Measurements from ENCODE around the gene NCOR2. TPM values are rescaled to one million over a fixed set of nuclear protein-coding genes. Genes with fewer than 3 reads are reported as not detected.

Gene NCOR2
- total RNA-seq, 2 donors from 2014 or later: 137 to 148 TPM

DNA sequence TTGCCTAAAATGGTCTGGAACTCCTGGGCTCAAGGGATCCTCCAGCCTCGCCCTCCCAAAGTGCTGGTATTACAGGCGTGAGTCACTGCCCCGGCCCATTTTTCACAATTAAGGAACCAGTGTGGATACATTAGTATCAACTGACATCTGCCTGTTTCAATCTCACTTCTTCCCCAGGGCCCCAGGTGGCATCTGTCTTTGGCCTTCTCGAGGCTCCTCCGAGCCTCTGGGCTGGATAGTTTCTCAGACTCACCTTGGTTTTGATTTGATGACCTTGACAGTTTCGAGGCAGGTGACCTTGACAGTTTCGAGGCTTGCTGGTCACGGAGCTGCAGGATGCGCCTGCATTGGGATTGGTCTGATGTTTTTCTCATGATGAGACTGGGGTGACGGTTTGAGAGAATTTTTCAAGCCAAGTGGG, 41.0 kb upstream of the NCOR2 start:
- Histone ChIP-seq H3K27me3 (no peaks in the 10 kb centered on the region), H3K9me3 (no peaks in the 10 kb centered on the region), H3K9ac (ENCODE audit: low read depth in 2 of 2, low read length in 2 of 2) (peak overlapping the region; percentile 7 to 33), H3K27ac (peak overlapping the region; percentile 78), H3K4me1 (peaks cover 28% of the 10 kb centered on the region), H3K36me3 (no peaks in the 10 kb centered on the region), H3K4me3 (no peak overlapping the region)
- no peak for DNase-seq
- TF ChIP-seq, protein P1, sequence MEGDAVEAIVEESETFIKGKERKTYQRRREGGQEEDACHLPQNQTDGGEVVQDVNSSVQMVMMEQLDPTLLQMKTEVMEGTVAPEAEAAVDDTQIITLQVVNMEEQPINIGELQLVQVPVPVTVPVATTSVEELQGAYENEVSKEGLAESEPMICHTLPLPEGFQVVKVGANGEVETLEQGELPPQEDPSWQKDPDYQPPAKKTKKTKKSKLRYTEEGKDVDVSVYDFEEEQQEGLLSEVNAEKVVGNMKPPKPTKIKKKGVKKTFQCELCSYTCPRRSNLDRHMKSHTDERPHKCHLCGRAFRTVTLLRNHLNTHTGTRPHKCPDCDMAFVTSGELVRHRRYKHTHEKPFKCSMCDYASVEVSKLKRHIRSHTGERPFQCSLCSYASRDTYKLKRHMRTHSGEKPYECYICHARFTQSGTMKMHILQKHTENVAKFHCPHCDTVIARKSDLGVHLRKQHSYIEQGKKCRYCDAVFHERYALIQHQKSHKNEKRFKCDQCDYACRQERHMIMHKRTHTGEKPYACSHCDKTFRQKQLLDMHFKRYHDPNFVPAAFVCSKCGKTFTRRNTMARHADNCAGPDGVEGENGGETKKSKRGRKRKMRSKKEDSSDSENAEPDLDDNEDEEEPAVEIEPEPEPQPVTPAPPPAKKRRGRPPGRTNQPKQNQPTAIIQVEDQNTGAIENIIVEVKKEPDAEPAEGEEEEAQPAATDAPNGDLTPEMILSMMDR (IDR thresholded peaks at IDR 0.05): no peak
- intact Hi-C loops (cut with DNase I): no loop called here

DNA sequence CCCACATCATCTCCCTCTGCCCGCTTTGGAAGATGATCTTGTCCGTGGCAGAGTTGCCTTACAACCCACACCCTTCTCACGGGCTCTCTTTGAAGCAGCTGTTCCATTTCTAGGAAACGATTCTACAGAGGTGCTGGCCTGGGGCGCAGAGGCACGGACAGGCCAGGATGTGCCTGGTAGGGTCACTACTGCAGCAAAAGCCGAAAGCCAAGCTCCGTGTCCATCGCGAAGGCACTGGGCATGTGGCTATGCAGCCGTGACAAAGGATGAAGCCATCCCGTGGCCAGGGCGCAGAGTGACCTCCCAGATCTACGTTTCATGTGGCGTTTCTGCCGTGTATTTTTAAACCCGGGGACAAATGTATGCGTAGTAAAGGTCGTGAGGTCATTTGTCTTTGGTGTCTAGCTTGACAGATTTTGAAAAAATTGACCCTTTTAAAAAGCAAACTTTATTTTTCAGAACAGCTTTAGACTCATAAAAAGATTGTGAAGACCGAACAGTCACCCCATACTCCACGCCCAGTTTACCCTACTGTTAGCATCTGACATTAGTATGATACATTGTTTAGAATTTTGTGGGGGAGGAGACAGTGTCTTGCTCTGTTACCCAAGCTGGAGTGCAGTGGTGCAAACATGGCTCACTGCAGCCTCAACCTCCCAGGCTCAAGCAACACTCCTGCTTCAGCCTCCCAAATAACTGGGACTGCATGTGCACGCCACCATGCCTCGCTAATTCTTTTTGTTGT, 40.4 kb upstream of the NCOR2 start:
- no peaks in the 10 kb centered on the region for H3K27me3 ChIP-seq
- H3K9ac ChIP-seq (ENCODE audit: low read depth in 2 of 2, low read length in 2 of 2): peak overlapping the region in 1 of 2 donors; percentile 7
- no peak for DNase-seq

DNA sequence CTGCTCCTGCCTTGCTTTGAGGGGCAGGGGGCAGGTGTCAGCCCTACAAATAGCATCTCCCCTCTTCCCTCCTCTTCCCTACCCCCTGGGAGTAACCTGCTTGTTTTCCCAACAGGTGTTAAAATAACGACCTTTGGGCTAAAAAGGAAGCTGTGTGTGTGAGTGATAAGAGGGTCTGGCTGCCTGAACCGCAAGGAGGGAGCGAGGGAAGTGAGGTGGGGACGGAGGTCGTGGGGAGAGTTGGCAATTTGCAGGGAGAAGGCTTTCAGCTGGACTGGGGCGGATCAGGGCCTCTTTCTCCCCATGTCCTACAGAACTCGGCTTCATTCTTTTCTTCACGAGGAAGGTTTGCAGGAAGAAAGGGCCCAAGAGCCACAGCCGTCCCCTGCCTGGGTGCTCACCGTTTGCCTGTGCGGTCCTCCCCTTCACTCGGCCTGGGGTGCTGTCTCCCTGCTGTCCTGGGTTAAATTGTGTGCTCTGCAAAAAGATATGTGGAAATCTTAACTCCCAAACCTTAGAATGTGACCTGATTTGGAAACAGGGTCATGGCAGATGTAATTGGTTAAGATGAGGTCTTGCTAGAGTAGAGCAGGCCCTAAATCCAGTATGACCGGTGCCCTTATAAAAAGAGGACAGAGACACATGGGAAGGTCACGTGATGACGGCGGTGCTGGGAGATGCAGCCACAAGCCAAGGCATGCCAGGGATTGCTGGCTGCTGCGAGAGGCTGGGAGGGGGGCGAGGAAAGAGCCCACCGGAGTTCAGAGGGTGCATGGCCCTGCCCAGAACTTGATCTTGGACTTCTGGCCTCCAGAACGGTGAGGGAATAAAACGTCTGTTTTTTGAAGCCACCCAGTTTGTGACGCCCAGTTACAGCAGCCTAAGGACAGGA, 38.7 kb upstream of the NCOR2 start:
- peak overlapping the region; percentile 73 for H3K27ac ChIP-seq

More for the DNA sequence above, 40.4 kb upstream of the NCOR2 start:
- H3K4me3 ChIP-seq: no peak overlapping the region
- peak overlapping the region; percentile 78 for H3K27ac ChIP-seq
- no peaks in the 10 kb centered on the region for H3K9me3 ChIP-seq
- no peaks in the 10 kb centered on the region for H3K36me3 ChIP-seq
- TF ChIP-seq, protein P1 (IDR thresholded peaks at IDR 0.05): no peak
- intact Hi-C loops (cut with DNase I): no loop called here
- peaks cover 31% of the 10 kb centered on the region for H3K4me1 ChIP-seq

DNA sequence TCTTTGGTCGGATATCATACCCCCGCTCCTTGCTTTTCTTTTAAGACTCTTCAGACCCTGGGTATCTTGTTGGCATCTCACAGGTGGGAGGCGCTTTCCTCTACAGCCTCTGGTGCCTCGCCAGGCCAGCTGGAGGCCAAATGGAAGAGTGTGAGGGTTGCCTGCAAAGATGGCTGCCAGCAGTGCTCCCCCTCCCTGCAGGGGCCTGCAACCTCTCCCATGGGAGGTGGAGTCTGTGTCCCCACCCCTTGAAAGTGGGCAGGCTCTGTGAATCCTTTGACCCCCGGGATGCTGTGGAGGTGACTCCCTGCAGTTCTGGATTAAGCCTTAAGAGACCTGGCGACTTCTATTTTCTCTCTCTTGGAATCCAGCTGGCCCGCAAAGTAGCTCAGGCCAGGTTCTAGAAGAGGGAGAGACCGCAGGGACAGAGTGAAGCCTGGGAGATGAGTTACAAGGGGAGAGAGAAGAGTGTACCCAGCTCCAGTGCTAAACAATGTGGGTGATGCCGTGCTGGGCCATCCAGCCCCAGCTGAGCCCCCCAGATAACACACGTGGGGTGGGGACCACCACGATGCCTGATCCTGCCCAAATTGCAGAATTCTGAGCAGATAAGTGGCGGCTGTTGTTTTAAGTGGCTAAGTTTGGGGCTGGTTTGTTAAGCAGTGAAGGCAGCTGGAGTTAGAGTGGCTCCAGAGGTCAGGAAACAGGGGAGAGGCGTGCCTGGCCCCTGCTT, 37.9 kb upstream of the NCOR2 start:
- Histone ChIP-seq H3K9me3 (no peaks in the 10 kb centered on the region), H3K36me3 (no peaks in the 10 kb centered on the region), H3K4me3 (no peak overlapping the region), H3K27ac (peak overlapping the region; percentile 73), H3K27me3 (no peaks in the 10 kb centered on the region), H3K4me1 (peaks cover 33% of the 10 kb centered on the region), H3K9ac (ENCODE audit: low read depth in 2 of 2, low read length in 2 of 2) (peak overlapping the region in 1 of 2 donors; percentile 75)
- DNase-seq: peak; percentile 61
- intact Hi-C loops (cut with DNase I): no loop called here
- TF ChIP-seq, protein P1 (IDR thresholded peaks at IDR 0.05): no peak

More for the DNA sequence above, 38.7 kb upstream of the NCOR2 start:
- TF ChIP-seq, protein P1 (IDR thresholded peaks at IDR 0.05): no peak
- intact Hi-C loops (cut with DNase I): no loop called here
- H3K9ac ChIP-seq (ENCODE audit: low read depth in 2 of 2, low read length in 2 of 2): peak overlapping the region in 1 of 2 donors; percentile 75
- no peaks in the 10 kb centered on the region for H3K9me3 ChIP-seq
- no peak for DNase-seq
- no peak overlapping the region for H3K4me3 ChIP-seq
- H3K27me3 ChIP-seq: no peaks in the 10 kb centered on the region
- H3K36me3 ChIP-seq: no peaks in the 10 kb centered on the region
- H3K4me1 ChIP-seq: peaks cover 33% of the 10 kb centered on the region

DNA sequence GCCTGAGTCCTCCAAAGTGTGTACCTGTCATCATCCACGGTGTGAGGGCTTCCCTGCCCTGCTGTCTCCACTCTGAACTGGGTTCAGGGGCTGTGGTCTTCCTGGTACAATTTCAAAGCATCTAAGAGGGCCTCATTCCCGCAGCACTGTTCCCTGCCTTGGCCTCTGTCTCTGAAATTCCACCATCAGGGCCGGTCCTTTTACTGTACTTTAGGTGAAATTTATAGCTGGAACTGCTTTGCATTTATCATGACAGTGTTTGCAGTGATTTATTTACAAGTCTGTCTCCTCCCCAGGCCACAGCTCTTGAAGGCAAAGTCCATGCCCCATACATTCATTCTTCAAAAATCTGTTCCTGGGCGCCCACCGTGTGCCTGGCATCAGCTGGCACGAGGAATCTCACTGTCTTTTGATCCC, 36.9 kb upstream of the NCOR2 start:
- H3K4me3 ChIP-seq: no peak overlapping the region
- peak; percentile 67 for DNase-seq
- peak overlapping the region; percentile 13 to 75 for H3K9ac ChIP-seq (ENCODE audit: low read depth in 2 of 2, low read length in 2 of 2)
- H3K36me3 ChIP-seq: no peaks in the 10 kb centered on the region
- peaks cover 33% of the 10 kb centered on the region for H3K4me1 ChIP-seq
- H3K27ac ChIP-seq: peak overlapping the region; percentile 73
- TF ChIP-seq, protein P1 (IDR thresholded peaks at IDR 0.05): no peak
- intact Hi-C loops (cut with DNase I): no loop called here
- H3K9me3 ChIP-seq: no peaks in the 10 kb centered on the region
- no peaks in the 10 kb centered on the region for H3K27me3 ChIP-seq

Measured in colonic mucosa (tissue), 4 donors.